ENCODE data around the gene CXorf38.

CXorf38 gene, protein sequence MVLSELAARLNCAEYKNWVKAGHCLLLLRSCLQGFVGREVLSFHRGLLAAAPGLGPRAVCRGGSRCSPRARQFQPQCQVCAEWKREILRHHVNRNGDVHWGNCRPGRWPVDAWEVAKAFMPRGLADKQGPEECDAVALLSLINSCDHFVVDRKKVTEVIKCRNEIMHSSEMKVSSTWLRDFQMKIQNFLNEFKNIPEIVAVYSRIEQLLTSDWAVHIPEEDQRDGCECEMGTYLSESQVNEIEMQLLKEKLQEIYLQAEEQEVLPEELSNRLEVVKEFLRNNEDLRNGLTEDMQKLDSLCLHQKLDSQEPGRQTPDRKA

DNA sequence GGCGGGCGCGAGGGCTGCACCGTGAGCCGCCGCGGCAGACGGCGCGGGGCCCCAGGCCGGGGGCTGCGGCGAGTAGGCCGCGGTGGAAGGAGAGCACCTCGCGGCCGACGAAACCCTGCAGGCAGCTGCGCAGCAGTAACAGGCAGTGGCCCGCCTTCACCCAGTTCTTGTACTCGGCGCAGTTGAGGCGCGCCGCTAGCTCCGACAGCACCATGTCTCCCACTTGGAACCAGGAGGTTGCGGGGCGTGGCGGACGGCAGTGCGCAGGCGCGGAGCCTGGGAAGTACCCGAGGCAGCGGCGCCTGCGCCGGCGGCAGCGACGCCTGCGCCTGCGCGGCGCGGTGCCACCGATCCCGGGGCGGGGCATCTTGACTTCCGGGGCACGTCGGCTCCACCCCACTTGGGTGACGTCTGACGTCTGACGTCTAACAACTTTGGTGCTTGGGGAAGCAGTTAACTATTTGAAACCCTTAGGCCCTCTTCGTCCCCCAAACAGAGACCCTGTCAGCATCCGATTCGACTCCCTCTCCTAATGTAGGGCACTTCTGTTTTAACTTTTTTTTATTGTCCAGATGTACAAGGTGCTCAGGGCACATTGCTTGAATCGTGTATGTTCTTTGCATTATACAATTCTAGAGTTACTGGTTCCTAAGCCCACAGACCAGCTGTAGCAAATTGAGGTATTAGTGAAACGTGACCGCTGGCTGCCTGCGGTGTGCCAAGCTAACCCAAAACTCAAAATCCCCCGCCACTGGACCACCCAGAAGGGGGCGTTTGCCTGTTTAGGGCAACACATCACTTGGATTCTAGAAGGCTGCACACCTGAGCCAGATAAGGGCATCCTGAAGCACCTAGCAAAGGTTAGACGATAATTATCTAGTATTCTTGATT lies at the start of gene CXorf38:
TSS of gene CXorf38 (minus strand) at position 255 of the 891 bp plus-strand sequence. CDS start at position 214, 41 bp downstream.
- TF ChIP-seq, protein P1, sequence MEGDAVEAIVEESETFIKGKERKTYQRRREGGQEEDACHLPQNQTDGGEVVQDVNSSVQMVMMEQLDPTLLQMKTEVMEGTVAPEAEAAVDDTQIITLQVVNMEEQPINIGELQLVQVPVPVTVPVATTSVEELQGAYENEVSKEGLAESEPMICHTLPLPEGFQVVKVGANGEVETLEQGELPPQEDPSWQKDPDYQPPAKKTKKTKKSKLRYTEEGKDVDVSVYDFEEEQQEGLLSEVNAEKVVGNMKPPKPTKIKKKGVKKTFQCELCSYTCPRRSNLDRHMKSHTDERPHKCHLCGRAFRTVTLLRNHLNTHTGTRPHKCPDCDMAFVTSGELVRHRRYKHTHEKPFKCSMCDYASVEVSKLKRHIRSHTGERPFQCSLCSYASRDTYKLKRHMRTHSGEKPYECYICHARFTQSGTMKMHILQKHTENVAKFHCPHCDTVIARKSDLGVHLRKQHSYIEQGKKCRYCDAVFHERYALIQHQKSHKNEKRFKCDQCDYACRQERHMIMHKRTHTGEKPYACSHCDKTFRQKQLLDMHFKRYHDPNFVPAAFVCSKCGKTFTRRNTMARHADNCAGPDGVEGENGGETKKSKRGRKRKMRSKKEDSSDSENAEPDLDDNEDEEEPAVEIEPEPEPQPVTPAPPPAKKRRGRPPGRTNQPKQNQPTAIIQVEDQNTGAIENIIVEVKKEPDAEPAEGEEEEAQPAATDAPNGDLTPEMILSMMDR (IDR thresholded peaks at IDR 0.05; ENCODE audit: borderline replicate concordance, control extremely low read depth, extremely low read depth, insufficient read depth, missing control alignments): no peak
- in situ Hi-C loops (cut with MboI; ENCODE audit: low sequenced_read_pairs, unreplicated experiment): loop anchor here (10.0 kb wide), 1 partner anchor 103 kb away; no protein-coding TSS in a partner anchor
- DNase-seq (ENCODE audit: low spot score): peak; percentile 92

DNA sequence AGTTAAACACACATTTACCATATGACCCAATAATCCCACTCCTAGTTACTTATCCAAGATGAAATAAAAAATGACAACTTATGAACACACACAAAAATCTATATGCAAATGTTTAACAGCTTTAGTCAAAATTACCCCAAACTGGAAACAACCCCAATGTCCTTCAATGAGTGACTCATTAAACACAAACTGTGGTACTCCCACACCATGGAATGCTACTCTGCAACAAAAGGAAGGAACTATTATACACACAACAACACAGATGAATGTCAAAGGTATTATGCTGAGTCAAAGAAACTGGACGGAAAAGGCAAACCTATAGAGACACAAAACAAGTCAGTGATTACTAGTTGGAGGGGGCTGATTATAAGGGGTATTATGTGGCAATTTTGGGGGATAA lies 47.4 kb upstream of the CXorf38 start:
- TF ChIP-seq, protein P1 (IDR thresholded peaks at IDR 0.05; ENCODE audit: borderline replicate concordance, control extremely low read depth, extremely low read depth, insufficient read depth, missing control alignments): no peak
- in situ Hi-C loops (cut with MboI; ENCODE audit: low sequenced_read_pairs, unreplicated experiment): no loop called here
- no peak for DNase-seq (ENCODE audit: low spot score)

DNA sequence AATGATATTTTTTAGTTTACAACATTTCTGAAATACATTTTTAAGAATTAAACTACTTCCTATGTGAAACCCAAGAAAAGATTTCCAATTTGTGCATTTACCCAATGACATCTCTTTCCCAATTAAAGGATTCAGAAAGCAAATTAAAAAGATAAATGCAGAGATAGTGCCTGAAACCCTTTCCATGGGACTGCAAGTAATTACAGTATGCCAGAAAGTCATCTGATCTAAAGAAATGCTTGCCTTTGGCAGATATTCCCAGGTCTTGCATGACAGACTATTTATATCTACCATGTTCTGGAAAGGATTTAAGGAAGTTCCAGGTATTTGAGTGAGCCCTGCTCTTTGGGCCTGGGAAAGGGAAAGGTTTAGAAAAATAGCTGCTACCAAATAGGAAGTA lies 41.6 kb upstream of the CXorf38 start:
- in situ Hi-C loops (cut with MboI; ENCODE audit: low sequenced_read_pairs, unreplicated experiment): no loop called here
- DNase-seq (ENCODE audit: low spot score): no peak
- TF ChIP-seq, protein P1 (IDR thresholded peaks at IDR 0.05; ENCODE audit: borderline replicate concordance, control extremely low read depth, extremely low read depth, insufficient read depth, missing control alignments): no peak

DNA sequence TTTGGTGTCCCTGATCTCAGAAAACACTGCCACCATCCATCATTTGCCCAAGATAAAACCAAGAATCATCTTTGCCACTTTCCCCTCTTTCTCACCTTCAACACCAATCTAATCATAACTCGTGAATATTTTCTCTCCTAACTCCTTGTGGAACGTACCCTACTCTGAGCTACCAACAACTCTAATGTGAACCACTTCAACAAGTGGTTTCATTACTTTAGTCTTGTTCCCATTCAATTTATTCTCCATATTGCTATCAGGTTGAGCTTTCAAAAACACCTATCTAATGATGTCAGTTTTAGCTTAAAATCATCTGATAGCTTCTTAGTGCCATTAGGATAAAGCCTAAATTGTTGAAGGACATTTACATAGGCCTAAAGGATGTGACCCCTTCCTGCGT lies 39.8 kb upstream of the CXorf38 start:
- in situ Hi-C loops (cut with MboI; ENCODE audit: low sequenced_read_pairs, unreplicated experiment): no loop called here
- DNase-seq (ENCODE audit: low spot score): no peak
- TF ChIP-seq, protein P1 (IDR thresholded peaks at IDR 0.05; ENCODE audit: borderline replicate concordance, control extremely low read depth, extremely low read depth, insufficient read depth, missing control alignments): no peak

DNA sequence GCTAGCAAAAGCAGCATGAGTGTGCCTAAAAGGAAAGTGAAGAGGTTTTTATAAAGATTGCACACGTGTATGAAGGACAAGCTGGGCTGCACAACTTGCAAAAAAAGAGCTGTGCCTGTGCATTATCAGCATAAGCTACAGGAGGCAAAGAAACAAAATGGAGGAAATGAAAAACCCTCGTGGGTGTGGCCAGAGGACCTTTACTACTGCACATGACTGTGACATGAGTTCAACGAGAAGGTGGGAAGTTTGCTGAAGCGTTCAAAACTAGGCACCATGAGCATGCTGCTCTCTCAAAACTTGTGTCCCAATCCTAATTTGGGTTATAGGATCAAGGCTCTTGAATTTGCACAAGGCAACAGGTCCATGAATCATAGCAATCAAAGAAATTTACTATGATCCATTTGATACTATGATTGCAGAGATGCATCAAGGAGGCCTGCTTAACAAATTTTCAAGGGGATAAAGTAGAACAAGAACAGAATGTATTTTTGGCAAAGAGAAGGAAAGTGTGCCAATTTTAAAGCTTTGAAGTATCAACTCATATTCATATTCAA lies 38.1 kb upstream of the CXorf38 start:
- TF ChIP-seq, protein P1 (IDR thresholded peaks at IDR 0.05; ENCODE audit: borderline replicate concordance, control extremely low read depth, extremely low read depth, insufficient read depth, missing control alignments): no peak
- no peak for DNase-seq (ENCODE audit: low spot score)
- in situ Hi-C loops (cut with MboI; ENCODE audit: low sequenced_read_pairs, unreplicated experiment): no loop called here

DNA sequence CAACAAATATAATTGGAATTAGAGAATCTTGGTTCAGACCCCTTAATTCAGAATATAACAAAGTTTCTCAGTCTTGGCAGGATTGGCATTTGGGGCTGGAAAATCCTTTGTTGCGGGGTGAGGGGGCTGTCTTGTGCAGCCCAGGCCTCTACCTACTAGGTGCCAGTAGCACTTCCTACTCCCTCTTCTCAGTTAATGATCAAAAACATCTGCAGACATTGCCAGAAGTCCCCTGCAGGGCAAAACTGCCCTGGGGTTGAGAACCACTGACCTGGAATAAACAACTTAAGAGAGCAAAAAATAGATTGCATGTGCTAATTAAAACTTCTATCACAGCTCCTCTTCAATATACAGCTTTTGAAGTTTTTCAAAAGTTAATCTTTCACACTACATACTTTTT lies 36.7 kb upstream of the CXorf38 start:
- TF ChIP-seq, protein P1 (IDR thresholded peaks at IDR 0.05; ENCODE audit: borderline replicate concordance, control extremely low read depth, extremely low read depth, insufficient read depth, missing control alignments): no peak

More for the DNA sequence above, 36.7 kb upstream of the CXorf38 start:
- no peak for DNase-seq (ENCODE audit: low spot score)
- in situ Hi-C loops (cut with MboI; ENCODE audit: low sequenced_read_pairs, unreplicated experiment): no loop called here

All from GM13976 (cell line).